Sigmoid colon (tissue), 7 donors: ENCODE measurements around the gene PLEKHG4B. TPM values are rescaled to one million over a fixed set of nuclear protein-coding genes. Genes with fewer than 3 reads are reported as not detected.
"Not testable (repeated sequence)": the region's sequence is repeated elsewhere in the genome, so short reads cannot be mapped to it uniquely, and the experiment has no call there.

Source experiments
- DNase-seq: peaks from one replicate; pipeline ENCODE4 v3.0.0-alpha.2; 2019
- H3K27ac ChIP-seq, 4 donors: fragments of 200-600 bp; sonication (generic); one replicate each; pipeline ENCODE4 v1.5.1; 2016 to 2019; ENCODE audit warnings: mild to moderate bottlenecking in 1 of 4
- H3K27me3 ChIP-seq, 3 donors: fragments of 200-600 bp; sonication (generic); one replicate each; pipeline ENCODE4 v1.5.1; 2019; ENCODE audit warnings: mild to moderate bottlenecking in 1 of 3
- H3K36me3 ChIP-seq, 4 donors: fragments of 200-600 bp; sonication (generic); one replicate each; pipeline ENCODE4 v1.5.1; 2016 to 2019
- H3K4me1 ChIP-seq, 4 donors: fragments of 200-600 bp; sonication (generic); one replicate each; pipeline ENCODE4 v1.5.1; 2017 to 2019
- H3K4me3 ChIP-seq, 4 donors: fragments of 200-600 bp; sonication (generic); one replicate each; pipeline ENCODE4 v1.5.1; 2017 to 2019; ENCODE audit warnings: mild to moderate bottlenecking in 2 of 4, moderate library complexity in 1 of 4
- H3K9me3 ChIP-seq, 4 donors: fragments of 200-600 bp in 3 of 4; sonication (generic) in 3 of 4; one replicate each; pipeline versions ENCODE4 v1.5.1 to v1.6.1; 2013 to 2019
- EP300 ChIP-seq, 4 donors: sonication (generic); formaldehyde crosslinking; IDR thresholded peaks; one replicate each; pipeline ENCODE4 v1.6.1; 2017; ENCODE audit warnings: antibody characterized with exemption in 4 of 4
- POLR2A ChIP-seq, 2 donors: fragments of 450-650 bp; IDR thresholded peaks; one replicate each; pipeline ENCODE4 v1.6.1; 2016; ENCODE audit warnings: antibody characterized with exemption in 2 of 2, mild to moderate bottlenecking in 2 of 2, moderate library complexity in 2 of 2
- POLR2AphosphoS5 ChIP-seq, 4 donors: sonication (generic); formaldehyde crosslinking; IDR thresholded peaks; one replicate each; pipeline ENCODE4 v1.6.1; 2017; ENCODE audit warnings: antibody characterized with exemption in 4 of 4
- WGBS, 2 donors: extraction: QIAGEN DNeasy Blood & Tissue Kit; methylation state at CpG; one replicate each; pipeline ENCODE4 v1.1.7; 2013; 5-methylcytosine and 5-hydroxymethylcytosine counted together
- intact Hi-C: fragments of 100-400 bp; cut with DNase I; formaldehyde crosslinking; loops from one replicate; pipeline ENCODE4 v1.15.1; 2023
- polyA plus RNA-seq, 3 donors: library from polyadenylated mRNA; stranded (reverse); fragments of 200-250 nt; gene quantifications; one replicate each; pipeline ENCODE4 v1.2.3, GENCODE V29; 2013
- total RNA-seq, 4 donors: library from RNA; depleted of rRNA; stranded (reverse); fragments of >200 nt; gene quantifications; one replicate each; pipeline ENCODE4 v1.1.0, GENCODE V29; 2016
- TF ChIP-seq, protein P1 (sequence below), 4 experiments: fragments of 450-650 bp in 3 of 4; fragments of 200-600 bp in 1 of 4; IDR thresholded peaks; one replicate each; pipeline ENCODE4 v1.5.1; 2016 to 2019; ENCODE audit warnings: antibody characterized with exemption in 4 of 4, mild to moderate bottlenecking in 3 of 4, moderate library complexity in 2 of 4
- donor health status: healthy with polysubstance abuse.
- donor health status: Bipolar disorder and iron deficiency.
- donor health status: healthy.

Gene PLEKHG4B
- total and polyA plus RNA-seq, 7 donors, result 0.04 to 1.9 (median 0.36) TPM; not detected in 2

- Histone ChIP-seq H3K27ac (peak within 1 kb of the TSS; percentile 89 to 92 (median 91)), H3K4me3 (peak within 1 kb of the TSS; percentile 90 to 100 (median 99)), H3K4me1 (peaks cover 0 to 38% (median 34%) of the 10 kb centered on the region in 4 donors)
- not testable (repeated sequence) for H3K9me3 ChIP-seq, H3K27me3 ChIP-seq, H3K36me3 ChIP-seq
- peak; percentile 98 for DNase-seq
- TF ChIP-seq, protein P1, sequence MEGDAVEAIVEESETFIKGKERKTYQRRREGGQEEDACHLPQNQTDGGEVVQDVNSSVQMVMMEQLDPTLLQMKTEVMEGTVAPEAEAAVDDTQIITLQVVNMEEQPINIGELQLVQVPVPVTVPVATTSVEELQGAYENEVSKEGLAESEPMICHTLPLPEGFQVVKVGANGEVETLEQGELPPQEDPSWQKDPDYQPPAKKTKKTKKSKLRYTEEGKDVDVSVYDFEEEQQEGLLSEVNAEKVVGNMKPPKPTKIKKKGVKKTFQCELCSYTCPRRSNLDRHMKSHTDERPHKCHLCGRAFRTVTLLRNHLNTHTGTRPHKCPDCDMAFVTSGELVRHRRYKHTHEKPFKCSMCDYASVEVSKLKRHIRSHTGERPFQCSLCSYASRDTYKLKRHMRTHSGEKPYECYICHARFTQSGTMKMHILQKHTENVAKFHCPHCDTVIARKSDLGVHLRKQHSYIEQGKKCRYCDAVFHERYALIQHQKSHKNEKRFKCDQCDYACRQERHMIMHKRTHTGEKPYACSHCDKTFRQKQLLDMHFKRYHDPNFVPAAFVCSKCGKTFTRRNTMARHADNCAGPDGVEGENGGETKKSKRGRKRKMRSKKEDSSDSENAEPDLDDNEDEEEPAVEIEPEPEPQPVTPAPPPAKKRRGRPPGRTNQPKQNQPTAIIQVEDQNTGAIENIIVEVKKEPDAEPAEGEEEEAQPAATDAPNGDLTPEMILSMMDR (IDR thresholded peaks at IDR 0.05), result peak in 2 of 4 experiments; percentile 20 to 23
- TF ChIP-seq POLR2A (IDR thresholded peaks at IDR 0.05), result peak; percentile 74 to 75
- peak; percentile 90 to 98 (median 96) for TF ChIP-seq POLR2AphosphoS5 (IDR thresholded peaks at IDR 0.05)
- peak in 1 of 4 donors; percentile 71 for TF ChIP-seq EP300 (IDR thresholded peaks at IDR 0.05)
- WGBS, 2 donors, result 1% methylated on average over 75 of the region's 75 CpGs
- intact Hi-C loops, result loop anchor here (1.0 to 2.0 kb wide), 2 partner anchors 29 to 53 kb away; partner anchors contain the start of gene PDCD6
Observed at GRCh38 chr5:217494-218456, 125.8 kb downstream of the PLEKHG4B start, which contains the start of the genes CCDC127 and SDHA. Gene CCDC127, minus strand, starts transcription at chr5:218153. Its CDS starts 1,304 bp downstream, at chr5:216849. Gene SDHA, plus strand, starts transcription at chr5:218320. Its CDS starts 36 bp downstream, at chr5:218356.

GRCh38 chr5:218457-219291 is 126.7 kb downstream of the PLEKHG4B start:
- Histone ChIP-seq H3K36me3 (peaks cover 0 to 4% (median 0%) of the 10 kb centered on the region in 4 donors), H3K4me1 (peaks cover 0 to 39% (median 37%) of the 10 kb centered on the region in 4 donors), H3K4me3 (peak overlapping the region; percentile 90 to 100 (median 99)), H3K27me3 (no peaks in the 10 kb centered on the region), H3K27ac (peak overlapping the region; percentile 89 to 92 (median 91)), H3K9me3 (no peaks in the 10 kb centered on the region)
- DNase-seq, result no peak
- 1% methylated on average over 73 of the region's 73 CpGs for WGBS, 2 donors
- TF ChIP-seq POLR2A (IDR thresholded peaks at IDR 0.05) (no peak), EP300 (IDR thresholded peaks at IDR 0.05) (no peak), POLR2AphosphoS5 (IDR thresholded peaks at IDR 0.05) (no peak)
- TF ChIP-seq, protein P1 (IDR thresholded peaks at IDR 0.05), result no peak
- intact Hi-C loops, result loop anchor here (1.0 to 2.0 kb wide), 2 partner anchors 30 to 52 kb away; partner anchors contain the start of gene PDCD6

- peak overlapping the region; percentile 89 to 92 (median 91) for H3K27ac ChIP-seq
- 2 to 10% methylated on average over 9 of the region's 9 CpGs for WGBS, 2 donors
- no peak for DNase-seq
- H3K27me3 ChIP-seq, result no peaks in the 10 kb centered on the region
- H3K36me3 ChIP-seq, result peaks cover 0 to 9% (median 6%) of the 10 kb centered on the region in 4 donors
- intact Hi-C loops, result loop anchor here (2.0 kb wide), 1 partner anchor 51 kb away; the partner anchor contains the start of gene PDCD6
- H3K4me3 ChIP-seq, result peak overlapping the region; percentile 90 to 100 (median 99)
- TF ChIP-seq, protein P1 (IDR thresholded peaks at IDR 0.05), result no peak
- TF ChIP-seq POLR2AphosphoS5 (IDR thresholded peaks at IDR 0.05), result no peak
- no peak for TF ChIP-seq EP300 (IDR thresholded peaks at IDR 0.05)
- TF ChIP-seq POLR2A (IDR thresholded peaks at IDR 0.05), result no peak
- H3K9me3 ChIP-seq, result no peaks in the 10 kb centered on the region
- peaks cover 0 to 39% (median 37%) of the 10 kb centered on the region in 4 donors for H3K4me1 ChIP-seq
Observed at GRCh38 chr5:219460-219863, 127.5 kb downstream of the PLEKHG4B start.

GRCh38 chr5:219991-220390 is 128.0 kb downstream of the PLEKHG4B start:
- Histone ChIP-seq H3K4me1 (peaks cover 0 to 39% (median 33%) of the 10 kb centered on the region in 4 donors), H3K4me3 (peak overlapping the region in 3 of 4 donors; percentile 90 to 100 (median 99)), H3K9me3 (no peaks in the 10 kb centered on the region), H3K27me3 (no peaks in the 10 kb centered on the region), H3K36me3 (peaks cover 0 to 14% (median 11%) of the 10 kb centered on the region in 4 donors), H3K27ac (peak overlapping the region; percentile 89 to 92 (median 91))
- WGBS, 2 donors, result 6 to 19% methylated on average over 4 of the region's 4 CpGs
- no peak for DNase-seq
- intact Hi-C loops, result loop anchor here (2.0 kb wide), 1 partner anchor 51 kb away; the partner anchor contains the start of gene PDCD6
- TF ChIP-seq POLR2A (IDR thresholded peaks at IDR 0.05), result no peak
- TF ChIP-seq, protein P1 (IDR thresholded peaks at IDR 0.05), result no peak
- no peak for TF ChIP-seq EP300 (IDR thresholded peaks at IDR 0.05)
- TF ChIP-seq POLR2AphosphoS5 (IDR thresholded peaks at IDR 0.05), result no peak

DNA sequence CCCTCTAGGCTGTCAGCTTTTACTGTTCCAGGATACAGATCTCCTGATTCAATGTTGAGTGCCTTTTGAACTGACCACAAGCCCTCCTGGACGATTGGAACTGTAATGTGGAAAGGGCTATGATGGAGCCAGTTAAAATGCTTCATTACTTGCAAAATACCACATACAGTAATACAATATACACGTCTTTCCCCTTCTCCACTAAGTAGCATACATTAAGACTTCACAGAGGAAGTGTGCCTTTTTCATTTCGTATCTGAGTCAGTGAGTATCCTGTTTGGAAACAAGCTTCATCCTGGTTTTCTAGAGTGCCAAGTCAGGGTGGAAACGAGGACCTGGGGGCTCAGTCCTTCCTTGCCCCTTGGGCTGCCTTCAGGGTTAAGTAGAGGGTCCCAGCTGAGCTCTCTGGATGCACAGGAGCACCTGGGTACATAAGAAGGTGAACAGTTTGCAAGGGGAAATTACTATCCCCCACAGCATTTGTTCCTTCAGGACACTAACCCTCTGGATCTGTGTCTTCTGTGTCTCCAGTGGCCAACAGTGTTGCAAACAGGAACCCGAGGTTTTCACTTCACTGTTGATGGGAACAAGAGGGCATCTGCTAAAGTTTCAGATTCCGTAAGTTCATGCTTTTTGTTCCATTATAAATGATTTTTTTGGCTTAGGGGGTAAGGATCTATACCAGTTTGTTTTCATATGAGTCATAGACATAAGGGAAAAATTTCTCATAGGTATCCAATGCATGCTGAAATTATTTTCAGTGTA is 131.2 kb downstream of the PLEKHG4B start:
- DNase-seq, H3K27ac ChIP-seq, H3K9me3 ChIP-seq, H3K27me3 ChIP-seq, H3K4me3 ChIP-seq, intact Hi-C loops: not testable (repeated sequence)
- Histone ChIP-seq H3K4me1 (peaks cover 0 to 33% (median 23%) of the 10 kb centered on the region in 4 donors), H3K36me3 (peaks cover 10 to 45% (median 40%) of the 10 kb centered on the region in 4 donors)
- 64% methylated on average over 6 of the region's 6 CpGs for WGBS, 2 donors
